Lung (tissue), 12 donors: ENCODE measurements around the gene RABGGTA. TPM values are rescaled to one million over a fixed set of nuclear protein-coding genes. Genes with fewer than 3 reads are reported as not detected.

Experiments
- ATAC-seq: fragments of 200-7000 bp; cut with Tn5 transposase; one replicate; pipeline ENCODE4 v1.9.1; 2020; ENCODE audit warnings: moderate number of reproducible peaks; ENCODE audit not compliant: insufficient read depth, low FRiP score
- DNase-seq, 3 donors: peaks; one replicate each; pipeline ENCODE4 v3.0.0-alpha.2; 2013 to 2017
- H3K27ac ChIP-seq, 2 donors: one replicate each; pipeline ENCODE4 v1.5.1; 2013; ENCODE audit warnings: mild to moderate bottlenecking in 2 of 2, moderate library complexity in 2 of 2, control low read depth in 1 of 2, inconsistent platforms in 1 of 2, low read depth in 1 of 2, low read length in 1 of 2
- H3K27me3 ChIP-seq, 3 donors: one replicate each; pipeline ENCODE4 v1.5.1; 2013; ENCODE audit warnings: low read length in 2 of 3; ENCODE audit not compliant: control insufficient read depth in 3 of 3, insufficient read depth in 3 of 3
- H3K36me3 ChIP-seq, 4 donors: one replicate each; pipeline ENCODE4 v1.5.1; 2013; ENCODE audit warnings: low read length in 4 of 4, mild to moderate bottlenecking in 1 of 4, moderate library complexity in 1 of 4; ENCODE audit not compliant: control insufficient read depth in 4 of 4, insufficient read depth in 4 of 4
- H3K4me1 ChIP-seq, 5 donors: one replicate each; pipeline ENCODE4 v1.5.1; 2013; ENCODE audit warnings: low read length in 5 of 5, mild to moderate bottlenecking in 2 of 5, moderate library complexity in 1 of 5; ENCODE audit not compliant: control insufficient read depth in 5 of 5, insufficient read depth in 5 of 5
- H3K4me3 ChIP-seq: one replicate; pipeline ENCODE4 v1.5.1; 2013; ENCODE audit warnings: mild to moderate bottlenecking, control low read depth, moderate library complexity
- H3K9ac ChIP-seq, 2 donors: one replicate each; pipeline ENCODE4 v1.5.1; 2013; ENCODE audit warnings: low read length in 2 of 2, control low read depth in 1 of 2; ENCODE audit not compliant: insufficient read depth in 1 of 2
- H3K9me3 ChIP-seq, 4 donors: one replicate each; pipeline ENCODE4 v1.5.1; 2013; ENCODE audit warnings: low read length in 3 of 4, mild to moderate bottlenecking in 1 of 4, moderate library complexity in 1 of 4; ENCODE audit not compliant: control insufficient read depth in 4 of 4, insufficient read depth in 3 of 4
- WGBS, 2 donors: extraction: QIAGEN DNeasy Blood & Tissue Kit; methylation state at CpG; one replicate each; pipeline ENCODE4 v1.1.7; 2013; 5-methylcytosine and 5-hydroxymethylcytosine counted together
- polyA plus RNA-seq, 2 donors: library from polyadenylated mRNA; stranded (reverse); fragments of 200-250 nt; gene quantifications; one replicate each; pipeline ENCODE4 v1.2.1, GENCODE V29; 2013
- total RNA-seq, 2 donors: library from RNA; depleted of rRNA in 1 of 2; stranded (reverse); fragments of >200 nt in 1 of 2; gene quantifications; one replicate each; pipeline ENCODE4 v1.2.1, GENCODE V29; 2014 to 2021
- TF ChIP-seq, protein P1 (sequence below): IDR thresholded peaks from 2 replicates; pipeline ENCODE4 v1.5.1; 2012; ENCODE audit warnings: mild to moderate bottlenecking; ENCODE audit errors: control extremely low read depth, extremely low read depth
- donor health status: control.
- donor health status: control.
- donor health status: Bipolar disorder and iron deficiency.
- donor health status: healthy.
- donor health status: DM: yes; HTN: yes; CAD: no.

RABGGTA gene
- total and polyA plus RNA-seq, 4 donors, result 19.7 to 55.8 (median 42.9) TPM

GRCh38 chr14:24269368-24269767, 2.0 kb downstream of the RABGGTA start:
- ATAC-seq (no peak), DNase-seq (no peak)
- 93 to 98% methylated on average over 8 of the region's 8 CpGs for whole genome bisulfite sequencing, 2 donors

GRCh38 chr14:24268225-24268624, 3.2 kb downstream of the RABGGTA start:
- Histone ChIP-seq H3K9me3 (no peaks in the 10 kb centered on the region), H3K27ac (no peak overlapping the region), H3K36me3 (peaks cover 3 to 35% (median 7%) of the 10 kb centered on the region in 4 donors), H3K4me1 (peaks cover 4 to 11% (median 6%) of the 10 kb centered on the region in 5 donors), H3K4me3 (no peak overlapping the region), H3K27me3 (no peaks in the 10 kb centered on the region), H3K9ac (no peak overlapping the region)
- DNase-seq (no peak), ATAC-seq (no peak)
- TF ChIP-seq, protein P1, sequence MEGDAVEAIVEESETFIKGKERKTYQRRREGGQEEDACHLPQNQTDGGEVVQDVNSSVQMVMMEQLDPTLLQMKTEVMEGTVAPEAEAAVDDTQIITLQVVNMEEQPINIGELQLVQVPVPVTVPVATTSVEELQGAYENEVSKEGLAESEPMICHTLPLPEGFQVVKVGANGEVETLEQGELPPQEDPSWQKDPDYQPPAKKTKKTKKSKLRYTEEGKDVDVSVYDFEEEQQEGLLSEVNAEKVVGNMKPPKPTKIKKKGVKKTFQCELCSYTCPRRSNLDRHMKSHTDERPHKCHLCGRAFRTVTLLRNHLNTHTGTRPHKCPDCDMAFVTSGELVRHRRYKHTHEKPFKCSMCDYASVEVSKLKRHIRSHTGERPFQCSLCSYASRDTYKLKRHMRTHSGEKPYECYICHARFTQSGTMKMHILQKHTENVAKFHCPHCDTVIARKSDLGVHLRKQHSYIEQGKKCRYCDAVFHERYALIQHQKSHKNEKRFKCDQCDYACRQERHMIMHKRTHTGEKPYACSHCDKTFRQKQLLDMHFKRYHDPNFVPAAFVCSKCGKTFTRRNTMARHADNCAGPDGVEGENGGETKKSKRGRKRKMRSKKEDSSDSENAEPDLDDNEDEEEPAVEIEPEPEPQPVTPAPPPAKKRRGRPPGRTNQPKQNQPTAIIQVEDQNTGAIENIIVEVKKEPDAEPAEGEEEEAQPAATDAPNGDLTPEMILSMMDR, result no peak
- 93 to 96% methylated on average over 9 of the region's 9 CpGs for WGBS, 2 donors

More at GRCh38 chr14:24269368-24269767, 2.0 kb downstream of the RABGGTA start:
- Histone ChIP-seq H3K9me3 (no peaks in the 10 kb centered on the region), H3K4me3 (no peak overlapping the region), H3K27me3 (no peaks in the 10 kb centered on the region), H3K36me3 (peaks cover 3 to 35% (median 7%) of the 10 kb centered on the region in 4 donors), H3K9ac (no peak overlapping the region), H3K4me1 (peaks cover 4 to 11% (median 6%) of the 10 kb centered on the region in 5 donors), H3K27ac (no peak overlapping the region)
- TF ChIP-seq, protein P1, result no peak

DNA sequence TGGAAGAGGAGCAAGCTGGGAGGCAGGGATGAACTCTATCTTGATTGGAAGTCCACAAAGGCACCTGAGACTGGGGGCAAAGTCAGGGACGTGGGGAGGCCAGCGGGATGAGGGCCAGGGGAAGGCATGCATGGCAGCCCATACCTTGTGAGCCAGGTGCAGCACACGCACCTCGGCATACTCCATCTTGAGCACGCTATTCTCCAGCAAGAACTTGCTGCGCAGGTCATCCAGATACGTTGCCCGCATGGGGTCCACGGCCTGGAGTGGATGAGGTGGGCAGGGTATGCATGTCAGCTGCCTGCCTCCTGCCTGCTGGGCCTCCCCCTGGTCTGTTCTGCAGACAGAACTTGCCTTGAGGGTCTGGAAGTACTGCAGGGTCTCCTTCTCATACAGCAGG, 3.9 kb downstream of the RABGGTA start:
- no peaks in the 10 kb centered on the region for H3K27me3 ChIP-seq
- H3K4me3 ChIP-seq, result no peak overlapping the region
- no peak for DNase-seq
- peaks cover 4 to 8% (median 6%) of the 10 kb centered on the region in 5 donors for H3K4me1 ChIP-seq
- no peaks in the 10 kb centered on the region for H3K9me3 ChIP-seq
- no peak overlapping the region for H3K9ac ChIP-seq
- no peak for ATAC-seq
- WGBS, 2 donors, result 92 to 96% methylated on average over 9 of the region's 9 CpGs
- TF ChIP-seq, protein P1, result no peak
- H3K36me3 ChIP-seq, result peaks cover 3 to 35% (median 7%) of the 10 kb centered on the region in 4 donors
- H3K27ac ChIP-seq, result no peak overlapping the region
